Ovary (tissue), 9 donors: ENCODE measurements around the gene PRR35. TPM values are rescaled to one million over a fixed set of nuclear protein-coding genes. Genes with fewer than 3 reads are reported as not detected.

Experiments
- DNase-seq, 5 donors: peaks; one replicate each; pipeline ENCODE4 v3.0.0-alpha.2; 2019 to 2020
- H3K27ac ChIP-seq, 2 donors: fragments of 200-600 bp; one replicate each; pipeline versions ENCODE4 v1.5.1 to v1.8.0; 2019 to 2022
- H3K27me3 ChIP-seq: fragments of 200-600 bp; one replicate; pipeline ENCODE4 v1.8.0; 2022
- H3K36me3 ChIP-seq: fragments of 200-600 bp; sonication (generic); one replicate; pipeline ENCODE4 v1.5.1; 2019
- H3K4me1 ChIP-seq: one replicate; pipeline ENCODE4 v1.8.1; 2013; ENCODE audit warnings: mild to moderate bottlenecking, moderate library complexity; ENCODE audit not compliant: insufficient read depth
- H3K4me3 ChIP-seq: fragments of 200-600 bp; sonication (generic); one replicate; pipeline ENCODE4 v1.5.1; 2017
- H3K9me3 ChIP-seq, 2 donors: fragments of 200-600 bp in 1 of 2; sonication (generic) in 1 of 2; one replicate each; pipeline versions ENCODE4 v1.5.1 to v1.8.1; 2013 to 2019; ENCODE audit warnings: mild to moderate bottlenecking in 1 of 2, moderate library complexity in 1 of 2
- EP300 ChIP-seq: sonication (generic); formaldehyde crosslinking; IDR thresholded peaks from one replicate; pipeline ENCODE4 v1.6.1; 2017; ENCODE audit warnings: antibody characterized with exemption
- POLR2A ChIP-seq: fragments of 450-650 bp; IDR thresholded peaks from one replicate; pipeline ENCODE4 v1.6.1; 2017; ENCODE audit warnings: antibody characterized with exemption, mild to moderate bottlenecking, moderate library complexity
- WGBS, 3 donors: extraction: QIAGEN DNeasy Blood & Tissue Kit in 1 of 3; methylation state at CpG; one replicate each; pipeline versions ENCODE4 v1.1.5 to v1.1.7; 2013 to 2017; 5-methylcytosine and 5-hydroxymethylcytosine counted together
- intact Hi-C, 4 donors: fragments of 100-400 bp; cut with DNase I; formaldehyde crosslinking; loops; one replicate each; pipeline versions ENCODE4 v1.11.0 to v1.15.1; 2022 to 2023
- microRNA-seq, 3 donors: library from miRNA; unstranded; fragments of <30 nt; microRNA quantifications; one replicate each; pipeline versions ENCODE4 to v1.2.0, GENCODE V29; 2019 to 2020
- polyA plus RNA-seq, 2 donors: library from polyadenylated mRNA; stranded (reverse); fragments of 200-250 nt in 1 of 2; fragments of 350-450 nt in 1 of 2; fragmentation: Illumina TruSeq in 1 of 2; extraction: RNeasy Lipid Tissue Mini Kit (QIAGEN cat#74804) in 1 of 2; gene quantifications; one replicate each; pipeline ENCODE4 v1.2.3, GENCODE V29; 2013 to 2014
- small RNA-seq: library from RNA; depleted of rRNA; stranded (forward); fragments of <200 nt; gene quantifications from one replicate; pipeline ENCODE3, GENCODE V24; 2016
- total RNA-seq, 7 donors: library from RNA; depleted of rRNA in 2 of 7; stranded (reverse); fragments of >200 nt in 2 of 7; fragmentation: NEBNext Ultra II Directional in 3 of 7; extraction: Animal tissue kit (Norgen Biotek cat#: 25700) in 3 of 7; gene quantifications; one replicate each; pipeline versions ENCODE4 v1.1.0 to v1.2.4, GENCODE V29; 2016 to 2023
- TF ChIP-seq, protein P1 (sequence below), 3 donors: fragments of 450-650 bp in 2 of 3; fragments of 200-600 bp in 1 of 3; IDR thresholded peaks; one replicate each; pipeline versions ENCODE4 v1.5.1 to v1.8.0; 2016 to 2022; ENCODE audit warnings: antibody characterized with exemption in 3 of 3, mild to moderate bottlenecking in 1 of 3
- donor health status: DM: no; HTN: no; CAD: no; lungs with moderate emphysema.
- donor health status: DM: no; HTN: no; CAD: no.
- donor health status: Bipolar disorder and iron deficiency.
- donor health status: DM: yes; HTN: yes; CAD: no.
- donor health status: DM: no; HTN: no; CAD: no.
- donor health status: DM: yes; HTN: yes; CAD: no.

The PRR35 gene
- total and polyA plus RNA-seq, 9 donors, result not detected

DNA sequence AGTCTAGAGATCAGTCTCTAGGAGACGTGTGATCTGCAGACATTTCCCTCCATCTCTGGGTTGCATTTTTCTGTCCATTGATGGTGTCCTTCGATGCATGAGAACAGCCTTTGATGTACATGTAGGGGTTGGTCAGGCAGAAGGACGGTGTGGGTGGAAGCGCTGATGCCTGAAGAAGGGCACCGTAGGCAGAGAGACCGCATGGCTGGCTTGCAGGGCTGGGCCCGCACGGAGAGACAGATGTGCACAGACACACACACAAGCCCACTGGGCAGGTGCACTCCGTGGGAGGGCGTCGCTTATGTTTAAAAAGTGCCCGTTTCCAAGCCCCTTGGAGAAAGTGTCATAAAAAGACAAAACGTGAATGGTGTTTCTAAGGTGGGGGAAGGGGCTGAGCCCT is 54.9 kb downstream of the PRR35 start:
- TF ChIP-seq, protein P1, sequence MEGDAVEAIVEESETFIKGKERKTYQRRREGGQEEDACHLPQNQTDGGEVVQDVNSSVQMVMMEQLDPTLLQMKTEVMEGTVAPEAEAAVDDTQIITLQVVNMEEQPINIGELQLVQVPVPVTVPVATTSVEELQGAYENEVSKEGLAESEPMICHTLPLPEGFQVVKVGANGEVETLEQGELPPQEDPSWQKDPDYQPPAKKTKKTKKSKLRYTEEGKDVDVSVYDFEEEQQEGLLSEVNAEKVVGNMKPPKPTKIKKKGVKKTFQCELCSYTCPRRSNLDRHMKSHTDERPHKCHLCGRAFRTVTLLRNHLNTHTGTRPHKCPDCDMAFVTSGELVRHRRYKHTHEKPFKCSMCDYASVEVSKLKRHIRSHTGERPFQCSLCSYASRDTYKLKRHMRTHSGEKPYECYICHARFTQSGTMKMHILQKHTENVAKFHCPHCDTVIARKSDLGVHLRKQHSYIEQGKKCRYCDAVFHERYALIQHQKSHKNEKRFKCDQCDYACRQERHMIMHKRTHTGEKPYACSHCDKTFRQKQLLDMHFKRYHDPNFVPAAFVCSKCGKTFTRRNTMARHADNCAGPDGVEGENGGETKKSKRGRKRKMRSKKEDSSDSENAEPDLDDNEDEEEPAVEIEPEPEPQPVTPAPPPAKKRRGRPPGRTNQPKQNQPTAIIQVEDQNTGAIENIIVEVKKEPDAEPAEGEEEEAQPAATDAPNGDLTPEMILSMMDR (IDR thresholded peaks at IDR 0.05), result no peak
- no peak for TF ChIP-seq POLR2A
- no peak for TF ChIP-seq EP300
- H3K4me3 ChIP-seq, result no peak overlapping the region
- H3K4me1 ChIP-seq, result no peaks in the 10 kb centered on the region
- no peaks in the 10 kb centered on the region for H3K27me3 ChIP-seq
- intact Hi-C loops, result no loop called here
- no peaks in the 10 kb centered on the region for H3K36me3 ChIP-seq
- 91 to 94% (median 92%) methylated on average over 13 of the region's 13 CpGs for WGBS, 3 donors
- H3K9me3 ChIP-seq, result no peaks in the 10 kb centered on the region
- no peak overlapping the region for H3K27ac ChIP-seq
- DNase-seq, result no peak

Small RNA genes lying within 50 kb of the gene (microRNA-seq; reads per million reads assigned to microRNA genes)
- gene MIR3176 (0 to 0.36 (median 0.32) reads per million in 3 donors), gene MIR5587 (0 reads per million in 3 donors)

Small RNA genes lying within 50 kb of the gene (small RNA-seq; reads per million reads assigned to genes)
- gene MIR3176 (not detected), gene MIR5587 (not detected), gene Z98883.1 (not detected)

Other genes with a start within 250 kb of the PRR35 start
- 10 to 100 TPM; 13.7 to 27.2 (median 24.0) TPM for gene AXIN1, start 207.7 kb upstream of the PRR35 start, total RNA-seq
- 10 to 100 TPM in 1 of 2 donors, 1 to 10 TPM in 1; 3.7 to 21.8 TPM for gene AXIN1, start 207.7 kb upstream of the PRR35 start, polyA plus RNA-seq
- 10 to 100 TPM; 38.9 to 57.7 (median 40.9) TPM for gene MRPL28, start 189.9 kb upstream of the PRR35 start, total RNA-seq
- 10 to 100 TPM; 28.4 to 53.0 TPM for gene MRPL28, start 189.9 kb upstream of the PRR35 start, polyA plus RNA-seq
- 10 to 100 TPM; 13.0 to 39.8 (median 23.2) TPM for gene PGAP6, start 178.4 kb upstream of the PRR35 start, total RNA-seq
- gene PGAP6, start 178.4 kb upstream of the PRR35 start, polyA plus RNA-seq, result 10 to 100 TPM; 13.9 to 17.9 TPM
- gene NME4, start 163.2 kb upstream of the PRR35 start, total RNA-seq, result 100 to 1,000 TPM in 3 of 7 donors, 10 to 100 TPM in 4; 48.8 to 133 (median 93.4) TPM
- 100 to 1,000 TPM in 1 of 2 donors, 10 to 100 TPM in 1; 72.9 to 117 TPM for gene NME4, start 163.2 kb upstream of the PRR35 start, polyA plus RNA-seq
- 10 to 100 TPM; 10.2 to 23.7 (median 15.1) TPM for gene DECR2, start 158.5 kb upstream of the PRR35 start, total RNA-seq
- gene DECR2, start 158.5 kb upstream of the PRR35 start, polyA plus RNA-seq, result 10 to 100 TPM in 1 of 2 donors, 1 to 10 TPM in 1; 2.1 to 13.0 TPM
- gene RAB11FIP3, start 134.7 kb upstream of the PRR35 start, total RNA-seq, result 10 to 100 TPM; 35.9 to 58.1 (median 38.1) TPM
- 10 to 100 TPM; 18.0 to 40.1 TPM for gene RAB11FIP3, start 134.7 kb upstream of the PRR35 start, polyA plus RNA-seq
- 10 to 100 TPM; 16.9 to 38.9 (median 30.5) TPM for gene CAPN15, start 32.7 kb upstream of the PRR35 start, total RNA-seq
- gene CAPN15, start 32.7 kb upstream of the PRR35 start, polyA plus RNA-seq, result 10 to 100 TPM in 1 of 2 donors, 1 to 10 TPM in 1; 1.6 to 19.4 TPM
- 10 to 100 TPM in 1 of 7 donors, 1 to 10 TPM in 6; 3.2 to 15.4 (median 5.0) TPM for gene NHLRC4, start 6.6 kb downstream of the PRR35 start, total RNA-seq
- gene NHLRC4, start 6.6 kb downstream of the PRR35 start, polyA plus RNA-seq, result 1 to 10 TPM in 1 of 2 donors, under 1 TPM in 1; 0.53 to 5.9 TPM
- gene PIGQ, start 9.6 kb downstream of the PRR35 start, total RNA-seq, result 10 to 100 TPM; 24.1 to 47.7 (median 39.8) TPM
- gene PIGQ, start 9.6 kb downstream of the PRR35 start, polyA plus RNA-seq, result 10 to 100 TPM in 1 of 2 donors, 1 to 10 TPM in 1; 4.3 to 36.3 TPM
- gene RAB40C, start 29.7 kb downstream of the PRR35 start, total RNA-seq, result 10 to 100 TPM; 11.7 to 24.1 (median 21.4) TPM
- gene RAB40C, start 29.7 kb downstream of the PRR35 start, polyA plus RNA-seq, result 10 to 100 TPM in 1 of 2 donors, 1 to 10 TPM in 1; 1.9 to 21.0 TPM
- 1 to 10 TPM in 5 of 7 donors, under 1 TPM in 2; 0.57 to 2.6 (median 1.3) TPM for gene WFIKKN1, start 70.6 kb downstream of the PRR35 start, total RNA-seq
- under 1 TPM; 0.10 to 0.59 TPM for gene WFIKKN1, start 70.6 kb downstream of the PRR35 start, polyA plus RNA-seq
- 100 to 1,000 TPM in 2 of 7 donors, 10 to 100 TPM in 5; 61.8 to 139 (median 75.9) TPM for gene METTL26, start 75.9 kb downstream of the PRR35 start, total RNA-seq
- 100 to 1,000 TPM in 1 of 2 donors, 10 to 100 TPM in 1; 12.2 to 113 TPM for gene METTL26, start 75.9 kb downstream of the PRR35 start, polyA plus RNA-seq
- 10 to 100 TPM; 21.5 to 42.3 (median 31.3) TPM for gene MCRIP2, start 81.4 kb downstream of the PRR35 start, total RNA-seq
- gene MCRIP2, start 81.4 kb downstream of the PRR35 start, polyA plus RNA-seq, result 10 to 100 TPM in 1 of 2 donors, under 1 TPM in 1; 0.98 to 22.9 TPM
- 10 to 100 TPM; 22.4 to 58.2 (median 45.1) TPM for gene WDR90, start 89.0 kb downstream of the PRR35 start, total RNA-seq
- gene WDR90, start 89.0 kb downstream of the PRR35 start, polyA plus RNA-seq, result 10 to 100 TPM in 1 of 2 donors, 1 to 10 TPM in 1; 1.4 to 34.9 TPM
- 100 to 1,000 TPM in 1 of 7 donors, 10 to 100 TPM in 6; 44.6 to 100 (median 80.6) TPM for gene RHOT2, start 107.7 kb downstream of the PRR35 start, total RNA-seq
- gene RHOT2, start 107.7 kb downstream of the PRR35 start, polyA plus RNA-seq, result 10 to 100 TPM; 11.6 to 96.6 TPM
- gene RHBDL1, start 115.3 kb downstream of the PRR35 start, total RNA-seq, result 1 to 10 TPM in 6 of 7 donors, under 1 TPM in 1; 0.50 to 4.3 (median 1.4) TPM
- gene RHBDL1, start 115.3 kb downstream of the PRR35 start, polyA plus RNA-seq, result under 1 TPM in 1 of 2 donors, not detected in 1; 0.80 TPM
- gene STUB1, start 120.0 kb downstream of the PRR35 start, total RNA-seq, result 100 to 1,000 TPM in 4 of 7 donors, 10 to 100 TPM in 3; 72.3 to 115 (median 102) TPM
- 100 to 1,000 TPM in 1 of 2 donors, 10 to 100 TPM in 1; 20.1 to 107 TPM for gene STUB1, start 120.0 kb downstream of the PRR35 start, polyA plus RNA-seq
- 10 to 100 TPM; 36.6 to 73.9 (median 64.0) TPM for gene JMJD8, start 123.9 kb downstream of the PRR35 start, total RNA-seq
- 10 to 100 TPM; 10.2 to 53.8 TPM for gene JMJD8, start 123.9 kb downstream of the PRR35 start, polyA plus RNA-seq
- gene WDR24, start 130.0 kb downstream of the PRR35 start, total RNA-seq, result 10 to 100 TPM in 6 of 7 donors, 1 to 10 TPM in 1; 8.4 to 17.3 (median 13.4) TPM
- 10 to 100 TPM in 1 of 2 donors, under 1 TPM in 1; 0.42 to 10.3 TPM for gene WDR24, start 130.0 kb downstream of the PRR35 start, polyA plus RNA-seq
- 1 to 10 TPM in 4 of 7 donors, under 1 TPM in 2, not detected in 1; 0.48 to 2.5 (median 1.4) TPM for gene FBXL16, start 145.4 kb downstream of the PRR35 start, total RNA-seq
- gene FBXL16, start 145.4 kb downstream of the PRR35 start, polyA plus RNA-seq, result under 1 TPM; 0.22 to 0.25 TPM
- 10 to 100 TPM in 5 of 7 donors, 1 to 10 TPM in 2; 4.0 to 57.1 (median 15.7) TPM for gene METRN, start 154.7 kb downstream of the PRR35 start, total RNA-seq
- 1 to 10 TPM in 1 of 2 donors, under 1 TPM in 1; 0.40 to 5.6 TPM for gene METRN, start 154.7 kb downstream of the PRR35 start, polyA plus RNA-seq
- 10 to 100 TPM; 15.9 to 43.9 (median 26.0) TPM for gene ANTKMT, start 160.8 kb downstream of the PRR35 start, total RNA-seq
- gene ANTKMT, start 160.8 kb downstream of the PRR35 start, polyA plus RNA-seq, result 10 to 100 TPM in 1 of 2 donors, not detected in 1; 13.2 TPM
- 10 to 100 TPM in 1 of 7 donors, 1 to 10 TPM in 4, under 1 TPM in 1, not detected in 1; 0.40 to 44.3 (median 4.7) TPM for gene CCDC78, start 166.0 kb downstream of the PRR35 start, total RNA-seq
- under 1 TPM in 1 of 2 donors, not detected in 1; 0.41 TPM for gene CCDC78, start 166.0 kb downstream of the PRR35 start, polyA plus RNA-seq
- 10 to 100 TPM in 1 of 7 donors, 1 to 10 TPM in 6; 2.6 to 25.7 (median 3.6) TPM for gene HAGHL, start 166.7 kb downstream of the PRR35 start, total RNA-seq
- 1 to 10 TPM in 1 of 2 donors, not detected in 1; 2.6 TPM for gene HAGHL, start 166.7 kb downstream of the PRR35 start, polyA plus RNA-seq
- 10 to 100 TPM; 20.8 to 32.5 (median 22.2) TPM for gene CIAO3, start 180.6 kb downstream of the PRR35 start, total RNA-seq
- 10 to 100 TPM in 1 of 2 donors, 1 to 10 TPM in 1; 8.5 to 18.0 TPM for gene CIAO3, start 180.6 kb downstream of the PRR35 start, polyA plus RNA-seq
- 100 to 1,000 TPM in 1 of 7 donors, 10 to 100 TPM in 3, 1 to 10 TPM in 2, under 1 TPM in 1; 0.40 to 314 (median 13.6) TPM for gene MSLN, start 200.3 kb downstream of the PRR35 start, total RNA-seq
- gene MSLN, start 200.3 kb downstream of the PRR35 start, polyA plus RNA-seq, result 1 to 10 TPM; 1.5 to 1.9 TPM
- gene RPUSD1, start 228.0 kb downstream of the PRR35 start, total RNA-seq, result 10 to 100 TPM; 11.1 to 18.6 (median 16.1) TPM
- 10 to 100 TPM in 1 of 2 donors, not detected in 1; 13.1 TPM for gene RPUSD1, start 228.0 kb downstream of the PRR35 start, polyA plus RNA-seq
- gene CHTF18, start 228.2 kb downstream of the PRR35 start, total RNA-seq, result 10 to 100 TPM in 6 of 7 donors, 1 to 10 TPM in 1; 8.5 to 25.5 (median 18.7) TPM
- gene CHTF18, start 228.2 kb downstream of the PRR35 start, polyA plus RNA-seq, result 10 to 100 TPM in 1 of 2 donors, under 1 TPM in 1; 0.32 to 21.7 TPM
- gene GNG13, start 240.3 kb downstream of the PRR35 start, total RNA-seq, result not detected
- not detected for gene GNG13, start 240.3 kb downstream of the PRR35 start, polyA plus RNA-seq